HCT116 (cell line): ENCODE results near the gene GPAM. TPM values are rescaled to one million over a fixed set of nuclear protein-coding genes. Genes with fewer than 3 reads are reported as not detected.

Experiments
- ATAC-seq: fragments of 200-7000 bp; cut with Tn5 transposase; 2 replicates; pipeline ENCODE4 v1.9.1; 2020; ENCODE audit warnings: mild to moderate bottlenecking, moderate library complexity
- BruUV-seq: library from RNA; stranded (reverse); fragments of 400-500 nt; replicated peaks from 2 replicates; lab custom pipeline; 2021; lab: Mats Ljungman, UMichigan
- CTCF ChIA-PET: fragments of 300-600 bp; sonication (Branson Sonifier 250); formaldehyde crosslinking; loops from one replicate; lab custom pipeline; 2021; ENCODE audit warnings: antibody characterized with exemption; lab: Charles Lee
- POLR2A ChIA-PET: fragments of 300-600, 350-600 bp; sonication (Branson Sonifier 250); formaldehyde crosslinking; loops from one replicate; lab custom pipeline; 2021; ENCODE audit warnings: antibody characterized with exemption; lab: Charles Lee
- RAD21 ChIA-PET, 2 experiments: fragments of 300-600 bp; sonication (Branson Sonifier 250); formaldehyde crosslinking; loops; one replicate each; lab custom pipeline; 2023; ENCODE audit warnings: low total read pairs in 2 of 2; ENCODE audit not compliant: uncharacterized antibody in 2 of 2, unreplicated experiment in 2 of 2, low non-redundant PET in 1 of 2; lab: Charles Lee
- DNase-seq: peaks from one replicate; pipeline ENCODE4 v3.0.0-alpha.2; 2010; ENCODE audit warnings: low read depth, low spot score
- H2AFZ ChIP-seq: fragments of 200-600 bp; shearing (Covaris generic), sonication (generic); 2 replicates; pipeline ENCODE4 v1.6.1; 2017; ENCODE audit warnings: low read depth, mixed run types, mixed read lengths, antibody characterized with exemption, low read length; ENCODE audit not compliant: poor library complexity, severe bottlenecking
- H3K27ac ChIP-seq: 2 replicates; pipeline ENCODE4 v1.5.1; 2012; ENCODE audit warnings: low read depth, low read length
- H3K27me3 ChIP-seq: fragments of 200-600 bp; sonication (generic); 2 replicates; pipeline ENCODE4 v1.6.1; 2016; ENCODE audit warnings: mixed run types, low read length, mixed read lengths; ENCODE audit not compliant: insufficient read depth
- H3K36me3 ChIP-seq, 2 experiments: fragments of 200-500 bp in 1 of 2; fragments of 200-600 bp in 1 of 2; sonication (Bioruptor generic) in 1 of 2; sonication (generic) in 1 of 2; 2 replicates each; pipeline versions ENCODE4 v1.5.1 to v1.6.1; 2014 to 2016; ENCODE audit warnings: low read length in 2 of 2, inconsistent platforms in 1 of 2, mixed read lengths in 1 of 2, mixed run types in 1 of 2; ENCODE audit not compliant: insufficient read depth in 2 of 2, control insufficient read depth in 1 of 2
- H3K4me1 ChIP-seq, 2 experiments: fragments of 200-600 bp in 1 of 2; sonication (generic) in 1 of 2; 2 replicates each; pipeline versions ENCODE4 v1.5.1 to v1.6.1; 2012 to 2017; ENCODE audit warnings: low read length in 2 of 2, inconsistent platforms in 1 of 2, mild to moderate bottlenecking in 1 of 2, mixed read lengths in 1 of 2, mixed run types in 1 of 2, moderate library complexity in 1 of 2; ENCODE audit not compliant: insufficient read depth in 2 of 2, control insufficient read depth in 1 of 2
- H3K4me2 ChIP-seq: fragments of 200-600 bp; sonication (generic); 2 replicates; pipeline ENCODE4 v1.6.1; 2017; ENCODE audit warnings: mixed run types, low read length, mixed read lengths
- H3K4me3 ChIP-seq, 2 experiments: fragments of 200-600 bp in 1 of 2; sonication (generic) in 1 of 2; replicated peaks in 1 of 2; 2 replicates each; pipeline ENCODE4 v1.5.1; 2011 to 2016; ENCODE audit warnings: low read length in 2 of 2, control low read depth in 1 of 2, low read depth in 1 of 2, mild to moderate bottlenecking in 1 of 2, mixed read lengths in 1 of 2, mixed run types in 1 of 2
- H3K79me2 ChIP-seq: fragments of 200-600 bp; sonication (generic); 2 replicates; pipeline ENCODE4 v1.6.1; 2017; ENCODE audit warnings: mild to moderate bottlenecking, mixed run types, low read length, moderate library complexity, mixed read lengths; ENCODE audit not compliant: insufficient read depth
- H3K9ac ChIP-seq: fragments of 200-600 bp; sonication (generic); 2 replicates; pipeline ENCODE4 v1.6.1; 2016; ENCODE audit warnings: low read length, mixed read lengths
- H3K9me2 ChIP-seq: fragments of 200-600 bp; sonication (generic), shearing (Covaris generic); 2 replicates; pipeline ENCODE4 v1.6.1; 2017; ENCODE audit warnings: mixed run types, mild to moderate bottlenecking, moderate library complexity; ENCODE audit not compliant: insufficient read depth
- H3K9me3 ChIP-seq, 2 experiments: fragments of 200-500 bp in 1 of 2; fragments of 200-600 bp in 1 of 2; sonication (Bioruptor generic) in 1 of 2; sonication (generic) in 1 of 2; 2 replicates each; pipeline ENCODE4 v1.6.1; 2014 to 2017; ENCODE audit warnings: low read length in 2 of 2, mixed read lengths in 2 of 2, inconsistent platforms in 1 of 2, low read depth in 1 of 2, mild to moderate bottlenecking in 1 of 2, mixed run types in 1 of 2, moderate library complexity in 1 of 2; ENCODE audit not compliant: control insufficient read depth in 1 of 2, insufficient read depth in 1 of 2
- H4K20me1 ChIP-seq: fragments of 200-600 bp; sonication (generic), shearing (Covaris generic); 2 replicates; pipeline ENCODE4 v1.6.1; 2017; ENCODE audit warnings: mixed run types, mild to moderate bottlenecking, moderate library complexity; ENCODE audit not compliant: insufficient read depth
- ATF3 ChIP-seq: IDR thresholded peaks from 2 replicates; pipeline ENCODE4 v1.6.1; 2012
- CBX3 ChIP-seq: IDR thresholded peaks from 2 replicates; pipeline ENCODE4 v1.6.1; 2012; ENCODE audit warnings: low read depth
- CEBPB ChIP-seq: IDR thresholded peaks from 2 replicates; pipeline ENCODE4 v1.6.1; 2012; ENCODE audit warnings: low read depth
- CTCF ChIP-seq, 3 experiments: fragments of 200-600 bp in 1 of 3; sonication (generic) in 1 of 3; IDR thresholded peaks in 2 of 3; conservative IDR thresholded peaks in 1 of 3; 2 replicates each; pipeline ENCODE4 v1.5.1; 2012 to 2017; ENCODE audit warnings: low read depth in 2 of 3, low read length in 2 of 3, antibody characterized with exemption in 1 of 3, borderline replicate concordance in 1 of 3, control low read depth in 1 of 3, mild to moderate bottlenecking in 1 of 3, mixed read lengths in 1 of 3, mixed run types in 1 of 3, moderate library complexity in 1 of 3; ENCODE audit not compliant: insufficient read depth in 1 of 3
- EGR1 ChIP-seq: IDR thresholded peaks from 2 replicates; pipeline ENCODE4 v1.6.1; 2012; ENCODE audit warnings: low read depth
- EZH2phosphoT487 ChIP-seq: fragments of 200-600 bp; IDR thresholded peaks from 2 replicates; pipeline ENCODE4 v1.6.1; 2018; ENCODE audit warnings: antibody characterized with exemption, borderline replicate concordance
- FOSL1 ChIP-seq: IDR thresholded peaks from 2 replicates; pipeline ENCODE4 v1.6.1; 2012; ENCODE audit warnings: low read depth
- POLR2A ChIP-seq: IDR thresholded peaks from 2 replicates; pipeline ENCODE4 v1.7.0; 2011; ENCODE audit warnings: borderline replicate concordance; ENCODE audit not compliant: insufficient read depth, insufficient read length; ENCODE audit errors: extremely low read depth
- POLR2AphosphoS5 ChIP-seq: IDR thresholded peaks from 2 replicates; pipeline ENCODE4 v1.6.1; 2011; ENCODE audit warnings: mild to moderate bottlenecking, low read depth, low read length, moderate library complexity
- SIN3A ChIP-seq: IDR thresholded peaks from 2 replicates; pipeline ENCODE4 v1.6.1; 2012; ENCODE audit warnings: low read depth
- SP1 ChIP-seq: IDR thresholded peaks from 2 replicates; pipeline ENCODE4 v1.6.1; 2012; ENCODE audit warnings: low read depth
- SRF ChIP-seq: IDR thresholded peaks from 2 replicates; pipeline ENCODE4 v1.6.1; 2012; ENCODE audit warnings: low read depth
- TCF7L2 ChIP-seq: IDR thresholded peaks from 2 replicates; pipeline ENCODE4 v1.7.0; 2011; ENCODE audit warnings: borderline replicate concordance, inconsistent platforms; ENCODE audit not compliant: insufficient read depth, insufficient read length; ENCODE audit errors: extremely low read depth
- ZBTB33 ChIP-seq: IDR thresholded peaks from 2 replicates; pipeline ENCODE4 v1.6.1; 2011; ENCODE audit warnings: mild to moderate bottlenecking, low read length, moderate library complexity; ENCODE audit not compliant: insufficient replicate concordance; ENCODE audit errors: extremely low read depth
- ZFX ChIP-seq: fragments of 450-650 bp; IDR thresholded peaks from 2 replicates; pipeline ENCODE4 v1.6.1; 2017
- ZNF274 ChIP-seq: fragments of 200-500 bp; sonication (Bioruptor generic); IDR thresholded peaks from 2 replicates; pipeline ENCODE4 v1.6.1; 2014; ENCODE audit warnings: mild to moderate bottlenecking, low read depth, low read length, inconsistent platforms
- intact Hi-C: fragments of 100-400 bp; cut with micrococcal nuclease; formaldehyde crosslinking; loops from 2 replicates; pipeline ENCODE4 v1.10.0; 2022
- total RNA-seq: library from RNA; stranded (reverse); gene quantifications from one replicate; pipeline ENCODE4 v1.2.1, GENCODE V29; 2021; ENCODE audit not compliant: unreplicated experiment

GPAM gene
- total RNA-seq, 1 experiment from 2014 or later: 19.3 TPM

GRCh38 chr10:112143420-112143819, 40.1 kb downstream of the GPAM start (continued):
- no peak for TF ChIP-seq ATF3
- TF ChIP-seq SP1: no peak

GRCh38 chr10:112141292-112141691, 42.3 kb downstream of the GPAM start:
- Histone ChIP-seq H3K27ac (no peak overlapping the region), H3K27me3 (no peaks in the 10 kb centered on the region), H3K9me3 (no peaks in the 10 kb centered on the region), H3K79me2 (no peaks in the 10 kb centered on the region), H2AFZ (no peak overlapping the region), H4K20me1 (no peaks in the 10 kb centered on the region), H3K36me3 (no peaks in the 10 kb centered on the region), H3K4me1 (peaks cover 2 to 15% of the 10 kb centered on the region in 2 experiments; a peak in 3 of 4 replicates), H3K4me3 (no peak overlapping the region), H3K9ac (no peak overlapping the region), H3K4me2 (no peak overlapping the region), H3K9me2 (no peaks in the 10 kb centered on the region)
- intact Hi-C loops: loop anchor here (5.0 kb wide), 1 partner anchor 1834 kb away; no protein-coding TSS in a partner anchor
- DNase-seq (no peak), ATAC-seq (no peak)
- BruUV-seq: no TSS peak
- TF ChIP-seq POLR2AphosphoS5 (no peak), ZBTB33 (no peak), SIN3A (no peak), POLR2A (no peak), ZNF274 (no peak), EZH2phosphoT487 (no peak), SRF (no peak), FOSL1 (no peak), CTCF (IDR thresholded peaks at IDR 0.05 in 2 of 3, conservative IDR thresholded peaks at IDR 0.05 in 1 of 3; ENCODE audit: borderline replicate concordance in 1 of 3, insufficient read depth in 1 of 3, low read depth in 2 of 3, low read length in 2 of 3) (no peak), TCF7L2 (no peak), ATF3 (no peak), ZFX (no peak), CEBPB (no peak), CBX3 (no peak), EGR1 (no peak)
- RAD21 ChIA-PET: interaction anchor here in 1 of 2 experiments (1.4 kb wide), 1 partner anchor 331 kb away, joined by 4 read pairs; no protein-coding TSS in a partner anchor
- POLR2A ChIA-PET: no interaction called here
- CTCF ChIA-PET: interaction anchor here (1.1 to 6.6 kb wide), 6 partner anchors 11 to 331 kb away, joined by 3 to 90 read pairs (median 7); partner anchors contain the start of gene GPAM
